ENCODE measurements around the gene TMEM132D.

- TF ChIP-seq CTCF (IDR thresholded peaks at IDR 0.05; ENCODE audit: low read depth, low read length) (no peak), POLR2A (IDR thresholded peaks at IDR 0.05; ENCODE audit: extremely low read depth, insufficient read length) (no peak)
Measured at GRCh38 chr12:129503802-129504201, 400.0 kb downstream of the TMEM132D start.
